Loucy (cell line): ENCODE results near the gene SRGAP2C.
"Not testable (repeated sequence)": the region's sequence is repeated elsewhere in the genome, so short reads cannot be mapped to it uniquely, and the experiment has no call there.

Experiments used
- EZH2phosphoT487 ChIP-seq: fragments of 200-600 bp; IDR thresholded peaks from 2 replicates; pipeline ENCODE4 v1.6.1; 2018; ENCODE audit warnings: antibody characterized with exemption, mild to moderate bottlenecking, moderate library complexity, borderline replicate concordance
- TF ChIP-seq, protein P1 (sequence below): fragments of 200-600 bp; sonication (generic); conservative IDR thresholded peaks from 2 replicates; pipeline ENCODE4 v1.5.1; 2014; ENCODE audit warnings: mild to moderate bottlenecking, antibody characterized with exemption, low read length

DNA sequence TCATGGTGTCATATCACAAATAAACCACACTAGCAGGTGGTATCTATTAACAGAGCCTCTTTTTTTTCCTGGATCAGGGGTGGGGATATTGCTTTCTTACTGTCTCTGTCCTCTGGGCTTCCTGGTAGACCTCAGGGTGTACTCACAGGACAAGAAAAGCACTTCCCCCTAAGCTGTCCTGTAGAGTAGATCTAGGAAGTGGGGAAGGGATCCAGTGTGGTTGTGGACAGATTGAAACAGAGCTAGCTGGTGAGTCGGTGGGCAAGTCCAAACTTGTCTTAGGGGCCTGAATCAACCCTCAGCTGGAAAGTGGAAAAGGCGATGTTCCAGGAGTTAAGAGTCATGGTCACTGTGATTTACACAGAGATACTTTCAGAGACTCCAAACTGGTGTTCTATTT is 96.7 kb downstream of the SRGAP2C start:
- TF ChIP-seq, protein P1, sequence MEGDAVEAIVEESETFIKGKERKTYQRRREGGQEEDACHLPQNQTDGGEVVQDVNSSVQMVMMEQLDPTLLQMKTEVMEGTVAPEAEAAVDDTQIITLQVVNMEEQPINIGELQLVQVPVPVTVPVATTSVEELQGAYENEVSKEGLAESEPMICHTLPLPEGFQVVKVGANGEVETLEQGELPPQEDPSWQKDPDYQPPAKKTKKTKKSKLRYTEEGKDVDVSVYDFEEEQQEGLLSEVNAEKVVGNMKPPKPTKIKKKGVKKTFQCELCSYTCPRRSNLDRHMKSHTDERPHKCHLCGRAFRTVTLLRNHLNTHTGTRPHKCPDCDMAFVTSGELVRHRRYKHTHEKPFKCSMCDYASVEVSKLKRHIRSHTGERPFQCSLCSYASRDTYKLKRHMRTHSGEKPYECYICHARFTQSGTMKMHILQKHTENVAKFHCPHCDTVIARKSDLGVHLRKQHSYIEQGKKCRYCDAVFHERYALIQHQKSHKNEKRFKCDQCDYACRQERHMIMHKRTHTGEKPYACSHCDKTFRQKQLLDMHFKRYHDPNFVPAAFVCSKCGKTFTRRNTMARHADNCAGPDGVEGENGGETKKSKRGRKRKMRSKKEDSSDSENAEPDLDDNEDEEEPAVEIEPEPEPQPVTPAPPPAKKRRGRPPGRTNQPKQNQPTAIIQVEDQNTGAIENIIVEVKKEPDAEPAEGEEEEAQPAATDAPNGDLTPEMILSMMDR = not testable (repeated sequence)
- TF ChIP-seq EZH2phosphoT487 = not testable (repeated sequence)
